Right renal pelvis (tissue), 4 donors: ENCODE results near the gene LETM1. TPM values are rescaled to one million over a fixed set of nuclear protein-coding genes. Genes with fewer than 3 reads are reported as not detected.

Experiments used
- DNase-seq, 4 donors: peaks; one replicate each; pipeline ENCODE4 v3.0.0-alpha.2; 2013; ENCODE audit warnings: low read depth in 4 of 4, low spot score in 3 of 4, missing footprints in 1 of 4
- polyA plus RNA-seq, 4 donors: library from polyadenylated mRNA; unstranded; fragments of 120-200 nt; gene quantifications; one replicate each; pipeline ENCODE4 v1.2.1, GENCODE V29; 2013; ENCODE audit not compliant: insufficient read length in 4 of 4

The LETM1 gene
- polyA plus RNA-seq, 4 donors = 18.1 to 25.2 (median 19.9) TPM

DNA sequence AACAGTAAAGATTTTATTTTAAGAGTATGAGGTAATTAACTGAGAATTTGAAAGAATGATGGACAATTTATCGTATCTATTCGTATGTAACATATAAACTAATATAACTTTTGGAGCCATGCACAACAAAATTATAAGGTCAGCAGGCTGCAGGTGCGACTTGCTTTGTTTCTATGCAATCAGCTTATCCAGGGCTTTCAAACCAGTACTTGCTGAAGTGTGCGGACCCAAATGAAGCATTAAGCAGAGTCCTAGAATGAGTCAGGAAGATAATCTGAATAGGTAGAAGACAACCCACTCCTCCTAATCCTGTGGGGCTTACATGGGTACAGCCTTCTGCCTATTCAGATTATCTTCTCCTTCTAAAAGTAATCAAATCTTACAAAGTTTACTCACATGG, 17.3 kb upstream of the LETM1 start:
- no peak for DNase-seq

DNA sequence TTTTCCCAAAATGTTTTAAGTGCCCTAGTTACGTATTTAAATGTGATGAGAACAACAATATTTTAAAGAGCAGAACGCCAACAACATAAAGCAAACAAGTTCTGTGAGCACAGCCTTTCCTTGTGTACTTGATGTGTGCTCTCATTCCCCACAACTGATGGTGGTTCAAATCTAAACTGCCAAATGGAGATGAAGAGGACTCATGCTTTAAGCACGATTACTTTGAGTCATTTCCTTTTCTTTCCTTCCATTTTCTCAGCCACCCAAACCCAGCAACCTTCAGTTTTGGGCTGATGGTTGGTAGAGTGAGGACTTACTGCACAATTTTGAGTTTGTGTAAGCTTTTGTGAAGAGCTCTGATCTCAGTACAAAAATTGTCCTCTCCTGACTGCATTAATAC, 16.9 kb upstream of the LETM1 start:
- no peak for DNase-seq

DNA sequence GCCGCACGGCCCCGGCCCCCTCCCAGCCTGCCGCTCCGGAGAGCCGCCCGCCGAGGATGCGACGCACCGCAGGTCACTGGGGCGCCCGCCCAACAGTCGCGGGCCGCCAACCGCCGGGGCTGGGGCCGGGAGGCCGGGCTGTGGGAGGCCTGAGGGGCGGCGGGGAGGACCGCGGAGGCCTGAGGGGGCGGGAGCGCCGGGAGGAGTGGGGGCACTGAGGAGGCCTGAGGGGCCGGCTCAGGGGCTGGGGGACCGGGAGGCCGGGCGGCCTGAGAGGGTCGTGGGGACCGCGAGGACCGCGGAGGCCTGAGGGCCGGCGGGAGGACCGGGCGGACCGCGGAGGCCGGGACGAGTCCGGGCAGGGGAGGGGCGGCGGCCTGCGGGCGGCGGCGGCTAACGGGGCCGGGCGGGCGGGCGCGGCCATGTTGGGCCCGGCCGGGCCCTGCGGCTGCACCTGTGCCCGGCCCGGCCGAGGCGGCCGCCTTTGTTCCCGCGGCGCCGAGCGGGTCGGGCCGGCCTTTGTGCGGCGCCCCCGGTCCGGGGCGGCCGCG, 15.6 kb upstream of the LETM1 start:
- DNase-seq = no peak

DNA sequence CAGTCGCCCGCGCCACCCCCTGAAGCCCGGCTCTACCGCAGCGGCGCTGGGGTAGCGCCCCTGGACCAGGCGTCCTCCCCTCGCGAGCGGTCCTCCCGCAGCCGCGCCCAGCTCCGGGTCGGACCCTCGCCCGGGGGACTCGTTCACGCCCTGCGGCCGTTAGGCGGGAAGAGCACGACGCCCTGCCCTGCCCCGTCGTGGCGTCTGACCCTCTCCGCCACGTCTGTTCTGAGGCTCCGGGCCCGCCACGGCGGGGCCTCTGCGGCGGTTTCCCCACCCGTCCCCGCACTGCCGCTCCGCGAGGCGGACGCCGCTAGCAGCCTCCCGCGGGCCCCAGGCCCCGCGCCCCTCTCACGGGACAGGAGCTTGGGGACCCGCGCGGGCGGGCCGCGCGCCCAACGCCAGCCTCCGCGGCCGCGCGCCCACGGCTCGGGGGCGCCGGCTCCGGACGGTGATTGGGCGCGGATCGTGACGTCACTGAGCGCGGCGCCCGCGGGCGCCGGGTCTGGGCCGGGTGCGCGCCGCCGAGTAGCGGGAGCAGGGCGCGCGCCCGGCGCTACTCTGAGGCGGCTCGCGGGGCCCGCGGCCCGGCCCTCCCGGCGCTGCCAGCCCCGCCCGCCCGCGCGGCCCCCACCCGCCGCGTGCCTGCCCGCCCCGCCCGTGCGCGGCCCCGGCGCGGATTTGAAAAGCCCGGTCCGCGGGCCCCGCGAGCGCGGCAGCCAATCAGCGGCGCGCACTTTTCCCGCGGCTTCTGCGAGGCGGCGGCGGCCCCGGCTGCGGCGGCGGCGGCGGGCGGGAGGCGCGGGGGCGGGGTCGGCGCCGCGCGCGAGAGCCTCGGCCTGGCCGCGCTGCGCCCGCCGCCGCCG, 14.9 kb upstream of the LETM1 start, which contains the start of gene NSD2:
NSD2 (plus strand) TSS at position 816 of the 866 bp plus-strand sequence. CDS start 29,262 bp downstream, outside the sequence.
- DNase-seq = peak; percentile 76 to 87 (median 86)

DNA sequence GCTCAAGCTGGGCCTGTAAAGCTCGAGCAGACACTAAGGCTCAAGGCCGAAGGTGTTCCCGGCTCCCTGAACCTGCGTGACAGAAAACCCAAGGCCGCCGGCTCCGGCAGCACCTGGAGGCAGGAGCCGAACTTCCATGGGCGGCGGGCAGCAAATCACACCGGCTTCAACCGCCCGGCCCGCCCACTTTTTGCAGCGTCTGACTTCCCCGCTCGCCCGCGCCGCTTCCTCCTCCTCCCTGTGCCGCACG, 14.3 kb upstream of the LETM1 start:
- DNase-seq = peak in 2 of 4 donors; percentile 61 to 63

DNA sequence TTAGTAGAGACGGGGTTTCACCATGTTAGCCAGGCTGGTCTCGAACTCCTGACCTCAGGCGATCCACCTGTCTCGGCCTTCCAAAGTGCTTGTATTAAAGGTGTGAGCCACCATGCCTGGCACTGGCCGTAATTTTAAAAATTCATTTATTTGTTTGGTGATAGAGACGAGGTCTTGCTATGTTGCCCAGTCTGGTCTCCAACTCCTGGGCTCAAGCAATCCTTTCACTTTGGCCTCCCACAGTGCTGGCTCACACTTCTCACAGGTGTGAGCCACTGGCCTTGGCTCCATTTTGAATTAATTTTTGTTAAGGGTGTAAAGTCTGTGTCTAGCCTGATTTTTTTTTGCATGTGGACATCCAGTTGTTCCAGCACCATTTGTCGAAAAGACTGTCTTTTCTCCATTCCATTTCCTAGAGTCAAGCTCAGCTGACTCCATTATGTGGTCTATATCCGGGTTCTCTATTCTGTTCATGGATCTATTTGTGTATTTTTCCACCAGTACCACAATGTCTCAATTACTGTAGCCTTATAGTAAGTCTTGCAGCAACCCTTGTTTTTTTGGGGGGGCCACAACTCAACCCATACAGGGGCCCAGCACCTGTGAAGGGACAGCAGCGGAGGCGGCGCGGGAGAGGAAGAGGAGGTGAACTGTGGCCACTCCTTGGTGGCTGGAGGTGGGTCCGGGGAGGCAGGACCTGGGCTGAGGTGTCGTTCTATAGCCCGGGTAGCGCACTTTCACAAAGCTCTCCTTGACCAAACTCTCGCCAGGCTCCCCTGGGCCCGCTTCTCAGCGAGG, 13.8 kb upstream of the LETM1 start:
- no peak for DNase-seq

DNA sequence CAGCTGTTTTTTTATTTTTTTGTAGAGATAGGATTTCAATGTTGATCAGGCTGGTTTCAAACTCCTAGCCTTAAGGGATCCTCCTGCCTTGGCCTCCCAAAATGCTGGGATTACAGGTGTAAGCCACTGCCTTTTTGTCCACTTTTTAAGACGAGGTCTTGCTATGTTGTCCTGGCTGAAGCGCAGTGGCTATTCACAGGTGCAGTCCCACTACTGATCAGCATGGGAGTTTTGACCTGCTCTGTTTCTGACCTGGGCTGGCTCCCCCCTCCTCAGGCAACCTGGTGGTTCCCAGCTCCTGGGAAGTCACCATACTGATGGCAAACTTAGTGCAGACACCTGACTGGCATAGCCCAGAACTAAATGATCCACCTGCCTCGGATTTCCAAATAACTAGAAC, 13.0 kb upstream of the LETM1 start:
- no peak for DNase-seq

DNA sequence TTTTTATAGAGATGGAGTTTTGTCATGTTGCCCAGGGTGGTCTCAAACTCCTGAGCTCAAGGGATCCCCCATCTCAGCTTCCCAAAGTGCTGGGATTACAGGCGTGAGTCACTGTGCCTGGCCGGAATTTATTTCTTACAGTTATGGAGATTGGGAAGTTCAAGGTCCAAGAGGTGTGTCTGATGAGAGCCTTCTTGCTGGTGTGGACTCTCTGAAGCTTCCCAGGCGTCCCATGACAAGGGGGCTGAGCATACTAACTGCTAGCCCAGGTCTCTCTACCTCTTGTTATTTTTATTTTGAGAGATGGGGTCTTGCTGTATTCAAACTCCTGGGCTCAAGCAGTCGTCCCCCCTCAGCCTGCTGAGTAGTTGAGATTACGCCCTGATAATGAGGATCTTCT, 12.3 kb upstream of the LETM1 start:
- DNase-seq = no peak

DNA sequence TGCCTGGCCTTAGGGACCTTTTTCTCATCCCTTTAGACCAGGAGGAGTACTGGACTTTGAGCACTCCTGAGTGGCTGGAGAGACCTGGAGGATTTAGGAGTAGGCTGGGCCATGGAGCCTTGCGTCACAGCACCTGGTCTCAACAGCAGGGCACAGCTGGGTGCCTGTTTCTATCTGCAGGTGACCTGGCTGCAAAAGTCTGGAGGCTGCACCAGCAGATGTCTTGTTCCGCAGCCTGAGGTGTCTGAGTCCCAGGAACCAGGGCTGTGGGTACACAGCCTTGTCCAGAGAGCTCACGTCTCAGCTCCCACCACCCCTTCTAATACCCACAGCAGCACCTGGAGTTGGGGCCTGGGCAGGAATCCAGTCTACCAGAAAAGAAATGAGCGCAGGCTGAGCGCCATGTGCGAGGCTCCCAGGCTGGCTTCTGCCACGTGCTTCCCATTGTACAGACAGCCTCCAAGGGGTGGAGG, 10.3 kb upstream of the LETM1 start:
- no peak for DNase-seq

DNA sequence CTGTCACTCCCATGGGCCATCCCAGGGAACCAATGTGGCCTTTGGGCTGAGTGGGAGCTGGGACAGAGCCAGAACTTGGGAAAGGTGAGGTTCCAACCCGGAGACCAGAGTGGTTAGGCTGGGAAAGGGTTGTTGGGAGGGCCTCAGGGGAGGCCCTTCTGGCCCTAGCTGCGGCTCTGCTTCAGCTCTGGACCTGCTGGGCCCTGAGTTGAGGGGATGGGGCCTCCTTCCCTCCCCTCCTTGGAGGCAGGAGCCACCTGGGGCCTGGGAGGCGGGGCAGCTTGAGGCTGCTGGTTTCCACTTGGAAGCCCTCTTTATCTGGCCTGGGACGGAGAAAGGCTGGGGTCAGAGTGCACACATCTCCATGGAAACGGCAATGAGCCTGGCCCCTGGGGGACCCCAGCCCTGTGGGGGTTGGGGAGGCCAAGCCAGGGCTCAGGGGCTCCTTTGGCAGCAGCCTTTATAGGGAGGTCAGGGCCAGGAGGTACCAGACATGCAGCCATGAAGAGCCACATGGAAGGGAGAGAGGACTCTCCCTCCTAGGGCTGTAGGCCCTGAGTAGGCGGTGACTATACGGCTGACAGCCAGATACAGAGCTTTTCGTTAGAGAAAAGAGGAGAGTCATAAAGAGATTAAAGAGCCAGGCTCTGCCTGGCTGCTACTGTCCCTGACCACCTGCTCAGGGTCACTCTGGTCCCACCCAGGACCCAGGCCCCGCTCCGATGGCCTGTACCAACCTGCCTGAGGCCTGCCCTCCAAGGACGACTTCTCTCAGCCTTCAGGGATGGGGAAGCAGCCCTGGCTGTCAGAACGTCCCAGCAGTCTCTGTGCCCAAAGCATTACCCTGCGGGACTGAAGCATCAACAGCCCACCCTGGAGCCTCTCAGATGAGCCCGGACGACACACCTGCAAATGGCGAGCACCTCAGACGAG, 8.4 kb upstream of the LETM1 start:
- DNase-seq = no peak

DNA sequence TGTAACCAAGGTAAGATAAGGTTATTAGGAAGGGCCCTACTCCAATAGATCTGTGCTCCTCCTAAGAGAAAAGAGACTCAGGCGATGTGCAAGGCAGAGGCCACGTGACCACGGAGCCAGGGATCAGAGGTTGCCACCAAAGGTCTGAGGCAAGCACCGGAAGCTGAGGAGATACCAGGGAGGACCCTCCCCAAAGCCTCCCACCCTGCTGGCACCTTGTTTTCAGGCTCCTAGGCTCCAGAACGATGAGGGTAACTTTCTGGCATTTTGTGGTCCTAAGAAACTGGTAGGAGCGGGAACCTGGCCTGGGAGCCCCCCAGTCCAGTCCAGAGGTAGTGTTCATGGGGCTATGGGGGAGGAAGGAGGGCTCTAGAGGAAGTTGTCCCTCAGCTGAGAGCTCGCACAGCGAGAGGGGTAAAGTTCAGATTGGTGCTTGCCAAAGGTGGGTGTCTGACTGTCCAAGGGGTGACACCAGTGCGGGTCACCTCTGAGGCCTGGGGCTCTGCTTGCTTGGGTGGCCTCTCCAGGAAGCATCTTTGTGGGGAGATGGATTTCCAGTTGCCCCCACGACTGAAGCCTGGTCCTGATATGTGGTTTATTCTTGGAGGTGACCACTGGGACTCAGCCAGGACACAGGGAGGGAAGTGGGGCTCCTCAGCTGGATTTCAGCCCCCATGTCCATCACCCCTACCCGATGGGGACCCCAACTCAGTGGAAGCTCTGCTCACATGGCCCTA, 7.5 kb upstream of the LETM1 start:
- DNase-seq = no peak

DNA sequence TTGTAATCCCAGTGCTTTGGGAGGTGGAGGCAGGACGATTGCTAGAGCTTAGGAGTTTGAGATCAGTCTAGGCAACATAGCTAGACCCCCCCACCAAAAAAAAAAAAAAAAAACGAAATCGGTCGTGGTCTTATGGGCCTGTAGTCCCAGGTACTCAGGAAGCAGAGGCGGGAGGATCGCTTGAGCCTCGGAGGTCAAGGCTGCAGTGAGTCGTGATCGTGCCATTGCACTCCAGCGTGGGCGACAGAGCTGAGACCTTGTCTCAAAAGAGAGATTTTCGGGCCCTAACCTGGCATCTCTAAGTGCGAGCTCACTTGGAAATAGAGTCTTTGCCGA, 7.0 kb upstream of the LETM1 start:
- no peak for DNase-seq

DNA sequence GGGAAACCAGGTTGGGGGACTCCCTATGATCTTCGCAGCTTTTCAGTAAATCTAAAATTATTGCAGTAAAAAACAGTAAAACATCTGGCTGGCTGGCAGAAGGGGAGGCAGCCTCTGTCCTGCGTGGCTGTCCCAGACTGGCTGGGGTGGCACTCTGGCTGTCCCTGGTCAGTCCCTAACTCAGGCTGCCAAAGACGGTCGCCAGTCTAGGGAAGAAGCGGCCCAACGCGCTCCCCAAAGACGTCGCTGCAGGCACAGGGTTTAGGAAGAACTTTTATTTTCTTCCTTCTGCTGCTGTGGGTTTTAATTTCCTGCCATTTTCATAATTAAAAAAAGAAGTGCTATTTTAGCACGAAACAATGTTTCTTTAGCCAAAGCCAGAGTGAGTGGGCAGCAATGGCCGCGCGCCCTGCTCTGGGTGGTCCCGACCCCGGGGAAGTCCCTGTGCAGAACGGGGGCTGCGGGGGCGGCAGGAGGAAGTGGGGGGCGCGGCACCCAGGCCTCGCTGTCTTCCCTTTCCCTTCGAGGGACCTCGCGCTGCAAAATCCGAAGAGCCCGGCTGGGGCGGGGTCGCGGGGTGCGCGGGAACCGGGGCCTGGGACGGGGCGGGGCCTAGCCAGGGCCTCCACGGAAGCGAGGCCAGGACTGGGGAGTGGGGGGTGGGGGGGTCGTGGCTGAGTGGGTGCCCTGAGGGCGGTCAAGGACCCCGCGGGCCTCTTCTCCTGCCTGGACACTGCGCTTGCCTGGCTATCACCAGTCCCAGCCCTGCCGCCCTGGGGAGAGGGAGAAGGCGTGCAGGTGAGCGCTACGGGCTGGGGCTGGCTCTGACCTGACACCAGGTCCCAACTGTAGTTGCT, 6.3 kb upstream of the LETM1 start:
- DNase-seq = no peak

DNA sequence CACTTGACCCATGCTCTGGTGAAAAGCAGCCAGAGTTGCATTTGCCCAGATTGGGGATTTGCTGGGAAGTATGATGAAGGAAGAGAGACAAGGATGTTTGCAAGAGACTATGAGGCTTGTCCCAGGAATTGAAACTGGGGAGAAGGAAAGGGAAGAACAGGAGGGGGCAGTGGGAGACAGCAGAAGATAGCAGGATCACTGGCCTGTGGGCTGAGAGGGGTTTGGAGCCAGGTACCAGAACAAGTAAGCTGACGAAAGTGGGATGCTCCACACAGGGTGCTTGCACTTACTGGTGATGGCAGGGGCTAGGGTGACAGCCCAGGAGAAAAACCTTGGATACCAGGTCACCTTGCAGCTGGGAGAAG, 3.4 kb upstream of the LETM1 start:
- no peak for DNase-seq

DNA sequence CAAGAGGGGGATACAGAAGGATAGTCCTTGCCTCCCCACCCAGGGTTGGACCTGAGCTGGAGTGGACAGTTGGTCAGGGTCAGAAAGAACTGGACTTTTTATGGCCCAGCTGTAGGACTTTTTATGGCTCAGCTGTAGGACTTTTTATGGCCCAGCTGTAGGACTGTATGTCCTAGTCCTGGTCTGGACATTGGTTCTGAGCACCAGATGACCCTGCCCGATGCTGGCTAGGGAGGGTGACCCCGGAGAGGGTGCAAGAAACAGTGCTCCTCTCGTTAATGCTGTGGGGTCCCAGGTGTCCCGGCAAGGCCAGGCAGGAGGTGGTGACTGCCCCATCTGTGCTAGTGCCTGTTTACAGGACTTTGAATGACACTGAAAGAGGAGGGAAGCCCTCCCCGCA, 2.0 kb upstream of the LETM1 start:
- DNase-seq = no peak

DNA sequence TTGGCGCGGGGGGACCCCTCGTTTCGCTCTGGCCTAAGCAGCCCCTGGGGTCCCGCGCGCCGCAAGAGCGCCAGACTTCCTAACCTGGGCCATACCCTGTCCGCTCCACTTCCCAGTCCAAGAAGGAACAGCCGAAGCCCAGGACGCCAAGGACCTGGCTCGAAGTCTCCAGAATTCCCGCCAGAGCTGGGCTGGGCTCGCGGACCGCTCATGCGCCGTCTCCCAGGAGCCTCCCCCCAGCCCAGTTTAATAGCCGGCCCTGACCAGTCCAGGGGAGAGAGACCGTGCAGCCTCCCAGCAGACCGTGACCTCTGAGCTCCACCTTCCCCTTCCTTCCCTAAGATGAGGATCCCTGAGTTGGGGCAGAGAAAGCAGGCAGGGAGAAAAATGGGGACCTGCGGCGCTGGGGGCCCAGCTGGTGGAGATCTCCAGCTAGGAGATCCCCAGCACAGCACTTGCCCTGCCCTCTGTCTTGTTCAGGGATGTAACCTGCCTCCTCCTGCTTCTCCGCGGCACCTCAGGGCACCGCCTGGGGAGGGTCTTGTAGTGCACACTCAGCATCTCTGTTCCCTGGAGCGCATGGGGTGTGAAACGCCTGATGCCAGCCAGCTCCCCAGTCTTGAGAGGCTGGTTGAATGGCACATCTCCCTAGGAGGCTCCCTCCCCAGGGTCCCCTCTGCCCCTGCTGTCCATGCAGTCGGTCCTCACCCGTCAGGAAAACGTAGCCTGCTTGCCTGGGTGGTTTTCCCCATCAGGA, 1.2 kb upstream of the LETM1 start:
- no peak for DNase-seq

DNA sequence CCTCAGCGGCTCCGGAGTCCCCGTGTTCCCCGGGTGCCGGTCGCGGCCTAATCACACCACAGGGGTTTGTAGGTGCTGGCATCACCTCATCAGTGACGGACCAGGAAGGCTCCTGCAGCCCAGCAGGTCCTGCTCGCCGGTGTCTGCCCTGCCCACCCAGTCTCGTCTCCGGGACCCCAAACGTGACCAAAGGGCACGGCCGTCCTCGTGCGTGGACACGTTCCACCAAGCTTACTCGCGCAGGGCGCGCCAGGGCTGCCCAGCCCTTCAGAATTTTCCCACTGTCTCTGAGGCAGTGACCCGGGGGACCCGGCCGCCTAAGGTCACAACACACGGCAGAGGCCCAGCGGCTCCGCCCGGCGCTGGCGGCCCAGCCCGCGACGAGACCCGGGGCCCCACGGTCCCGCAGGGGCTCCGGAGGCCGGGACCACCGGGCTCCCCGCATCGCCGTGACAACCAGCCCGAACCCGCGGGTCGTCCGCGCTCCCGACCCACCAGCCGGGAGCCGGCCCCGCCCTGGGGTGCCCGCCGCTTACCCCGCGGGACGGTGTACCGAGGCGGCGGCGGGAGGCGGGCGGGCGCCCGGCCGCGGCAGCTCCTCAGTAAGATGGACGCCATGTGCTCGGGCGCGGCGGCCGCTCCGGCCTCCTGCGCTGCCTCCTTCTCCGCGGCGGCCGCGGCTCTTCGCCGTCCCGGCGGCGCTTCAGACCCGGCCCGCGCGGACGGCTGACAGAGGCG, 454 bp downstream of the LETM1 start:
- no peak for DNase-seq

DNA sequence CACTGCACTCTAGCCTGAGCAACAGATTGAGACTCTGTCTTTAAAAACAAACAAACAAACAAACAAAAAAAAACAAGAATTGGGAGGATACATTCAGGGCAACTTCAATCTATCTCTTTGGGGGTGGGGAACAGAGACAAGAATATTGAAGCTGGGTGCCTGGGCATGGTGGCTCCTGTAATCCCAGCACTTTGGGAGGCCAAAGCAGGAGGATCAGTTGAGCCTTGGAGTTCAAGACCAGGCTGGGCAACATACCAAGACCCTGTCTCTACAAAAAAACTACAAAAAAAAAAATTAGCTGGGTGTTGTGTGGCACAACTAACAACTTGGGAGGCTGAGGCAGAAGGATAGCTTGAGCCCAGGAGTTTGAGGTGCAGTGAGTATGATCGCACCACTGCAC, 1.2 kb downstream of the LETM1 start:
- no peak for DNase-seq
